Kidney glomerular epithelial cell (primary cell): ENCODE results near the gene DOCK1.
A peak's percentile ranks its signal among the peaks of the same experiment; 100 is the strongest.

ENCODE experiments used
- DNase-seq: peaks from one replicate; lab custom pipeline; 2025; lab: John Stamatoyannopoulos, UW

Gene DOCK1

GRCh38 chr10:127216274-127216673 lies 311.0 kb downstream of the DOCK1 start:
- DNase-seq, result no peak

GRCh38 chr10:127216786-127217185 lies 311.6 kb downstream of the DOCK1 start:
- DNase-seq, result no peak

- DNase-seq, result no peak
Observed at GRCh38 chr10:127218658-127219057, 313.4 kb downstream of the DOCK1 start.

- DNase-seq, result no peak
Observed at GRCh38 chr10:127221281-127221680, 316.1 kb downstream of the DOCK1 start.

GRCh38 chr10:127227027-127227426 lies 321.8 kb downstream of the DOCK1 start:
- DNase-seq, result no peak

GRCh38 chr10:127227663-127228062 lies 322.4 kb downstream of the DOCK1 start:
- no peak for DNase-seq

- DNase-seq, result no peak
Observed at GRCh38 chr10:127228195-127228787, 323.1 kb downstream of the DOCK1 start.

GRCh38 chr10:127234306-127234800 lies 329.1 kb downstream of the DOCK1 start:
- no peak for DNase-seq

GRCh38 chr10:127236266-127236665 lies 331.0 kb downstream of the DOCK1 start:
- no peak for DNase-seq

GRCh38 chr10:127242914-127243313 lies 337.7 kb downstream of the DOCK1 start:
- no peak for DNase-seq

GRCh38 chr10:127243490-127244272 lies 338.5 kb downstream of the DOCK1 start:
- DNase-seq, result peak; percentile 20

GRCh38 chr10:127245456-127245855 lies 340.2 kb downstream of the DOCK1 start:
- DNase-seq, result no peak

- DNase-seq, result no peak
Observed at GRCh38 chr10:127250031-127250430, 344.8 kb downstream of the DOCK1 start.

GRCh38 chr10:127252818-127253217 lies 347.6 kb downstream of the DOCK1 start:
- DNase-seq, result no peak

- DNase-seq, result no peak
Observed at GRCh38 chr10:127254276-127254675, 349.0 kb downstream of the DOCK1 start.

GRCh38 chr10:127257395-127257794 lies 352.2 kb downstream of the DOCK1 start:
- no peak for DNase-seq

- DNase-seq, result no peak
Observed at GRCh38 chr10:127259347-127259746, 354.1 kb downstream of the DOCK1 start.

- no peak for DNase-seq
Observed at GRCh38 chr10:127262606-127263005, 357.4 kb downstream of the DOCK1 start.

- DNase-seq, result no peak
Observed at GRCh38 chr10:127265288-127265687, 360.1 kb downstream of the DOCK1 start.

GRCh38 chr10:127266431-127266830 lies 361.2 kb downstream of the DOCK1 start:
- no peak for DNase-seq

GRCh38 chr10:127267442-127267841 lies 362.2 kb downstream of the DOCK1 start:
- no peak for DNase-seq

- DNase-seq, result no peak
Observed at GRCh38 chr10:127272076-127272475, 366.8 kb downstream of the DOCK1 start.

GRCh38 chr10:127275272-127275671 lies 370.0 kb downstream of the DOCK1 start:
- DNase-seq, result no peak
